Loucy (cell line): ENCODE data around the gene NTNG1.

Source experiments
- CTCF ChIP-seq: fragments of 200-600 bp; sonication (generic); conservative IDR thresholded peaks from 2 replicates; pipeline ENCODE4 v1.5.1; 2014; ENCODE audit warnings: mild to moderate bottlenecking, antibody characterized with exemption, low read length
- EZH2phosphoT487 ChIP-seq: fragments of 200-600 bp; IDR thresholded peaks from 2 replicates; pipeline ENCODE4 v1.6.1; 2018; ENCODE audit warnings: antibody characterized with exemption, mild to moderate bottlenecking, moderate library complexity, borderline replicate concordance

- no peak for TF ChIP-seq CTCF
- no peak for TF ChIP-seq EZH2phosphoT487
These were observed 334.2 kb downstream of the NTNG1 start for GRCh38 chr1:107474877-107475612.
